Medulla oblongata (tissue), 1 donor: Measurements from ENCODE around the gene CDRT15.
"Not testable (repeated sequence)": the region's sequence is repeated elsewhere in the genome, so short reads cannot be mapped to it uniquely, and the experiment has no call there.

Experiments
- DNase-seq: peaks from one replicate; pipeline ENCODE4 v3.0.0-alpha.2; 2015; ENCODE audit errors: extremely low spot score

The CDRT15 gene

DNA sequence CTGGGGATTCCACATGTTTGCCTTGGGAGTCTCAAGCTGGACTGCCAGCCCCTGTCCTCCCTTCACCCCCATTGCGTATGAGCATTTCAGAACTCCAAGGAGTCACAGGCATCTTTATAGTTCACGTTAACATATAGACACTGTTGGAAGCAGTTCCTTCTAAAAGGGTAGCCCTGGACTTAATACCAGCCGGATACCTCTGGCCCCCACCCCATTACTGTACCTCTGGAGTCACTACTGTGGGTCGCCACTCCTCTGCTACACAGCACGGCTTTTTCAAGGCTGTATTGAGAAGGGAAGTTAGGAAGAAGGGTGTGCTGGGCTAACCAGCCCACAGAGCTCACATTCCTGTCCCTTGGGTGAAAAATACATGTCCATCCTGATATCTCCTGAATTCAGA, 28.9 kb downstream of the CDRT15 start:
- no peak for DNase-seq

GRCh38 chr17:14206891-14207290, 29.8 kb downstream of the CDRT15 start:
- no peak for DNase-seq

DNA sequence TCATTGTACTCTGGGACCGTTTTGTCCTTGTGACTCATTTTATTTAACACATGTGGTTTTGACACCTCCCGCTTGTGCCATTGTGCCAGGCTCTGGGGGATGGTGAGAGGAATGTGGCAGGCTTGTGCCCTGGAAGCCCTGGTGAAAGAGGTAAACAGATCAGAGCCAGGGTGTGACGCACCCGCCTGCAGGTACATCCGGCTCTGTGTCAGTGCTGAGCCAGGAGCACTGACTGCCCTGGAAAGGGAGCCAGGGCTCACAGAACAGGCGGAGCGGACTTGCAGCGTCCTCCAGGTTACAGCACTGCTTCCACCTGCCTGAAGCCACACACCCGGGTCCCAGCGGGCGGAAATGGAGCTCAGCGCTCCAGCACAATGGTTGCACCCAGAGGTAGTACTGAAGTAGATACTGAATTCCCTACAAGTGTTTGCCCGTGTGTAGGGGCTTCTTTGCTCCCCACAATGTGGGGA, 30.6 kb downstream of the CDRT15 start:
- DNase-seq, result no peak

GRCh38 chr17:14205380-14205779, 31.3 kb downstream of the CDRT15 start:
- DNase-seq, result no peak

DNA sequence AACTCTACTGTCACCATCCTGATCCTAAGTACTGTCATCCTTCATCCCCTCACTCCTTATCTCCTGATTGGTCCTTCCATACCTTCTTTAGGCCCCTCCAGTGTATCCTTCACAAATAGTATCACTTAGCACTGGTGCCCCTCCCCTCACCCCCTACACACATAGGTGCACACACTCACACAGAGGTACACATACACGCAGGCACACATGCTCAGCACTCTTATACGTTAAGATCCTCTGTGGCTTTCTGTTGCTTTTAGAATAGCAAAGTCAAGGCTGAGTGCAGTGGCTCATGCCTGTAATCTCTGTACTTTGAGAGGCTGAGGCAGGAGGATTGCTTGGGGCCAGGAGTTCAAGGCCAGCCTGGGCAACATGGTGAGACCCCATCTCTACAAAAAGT, 32.1 kb downstream of the CDRT15 start:
- DNase-seq, result no peak

- no peak for DNase-seq
Measured at GRCh38 chr17:14204084-14204483, 32.6 kb downstream of the CDRT15 start.

GRCh38 chr17:14203388-14203787, 33.3 kb downstream of the CDRT15 start:
- DNase-seq, result no peak

GRCh38 chr17:14202388-14203166, 34.1 kb downstream of the CDRT15 start:
- no peak for DNase-seq

DNA sequence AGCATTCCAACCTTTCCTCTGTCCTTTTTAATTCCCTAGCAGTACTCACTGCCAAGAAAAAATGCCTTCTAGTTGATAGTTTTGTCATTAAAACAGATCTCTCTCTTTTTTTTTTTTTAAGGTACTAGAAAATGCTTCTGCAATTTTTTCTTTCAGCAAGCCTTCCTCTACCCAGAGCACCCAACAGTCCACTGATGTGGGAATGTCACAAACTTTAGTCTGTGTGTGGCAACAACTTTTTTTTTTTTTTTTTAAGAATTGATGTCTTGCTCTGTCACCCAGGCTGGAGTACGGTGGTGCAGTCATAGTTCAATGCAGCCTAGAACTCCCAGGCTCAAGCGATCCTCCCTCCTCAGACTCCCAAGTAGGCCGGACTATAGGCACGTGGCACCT, 34.7 kb downstream of the CDRT15 start:
- DNase-seq, result no peak

DNA sequence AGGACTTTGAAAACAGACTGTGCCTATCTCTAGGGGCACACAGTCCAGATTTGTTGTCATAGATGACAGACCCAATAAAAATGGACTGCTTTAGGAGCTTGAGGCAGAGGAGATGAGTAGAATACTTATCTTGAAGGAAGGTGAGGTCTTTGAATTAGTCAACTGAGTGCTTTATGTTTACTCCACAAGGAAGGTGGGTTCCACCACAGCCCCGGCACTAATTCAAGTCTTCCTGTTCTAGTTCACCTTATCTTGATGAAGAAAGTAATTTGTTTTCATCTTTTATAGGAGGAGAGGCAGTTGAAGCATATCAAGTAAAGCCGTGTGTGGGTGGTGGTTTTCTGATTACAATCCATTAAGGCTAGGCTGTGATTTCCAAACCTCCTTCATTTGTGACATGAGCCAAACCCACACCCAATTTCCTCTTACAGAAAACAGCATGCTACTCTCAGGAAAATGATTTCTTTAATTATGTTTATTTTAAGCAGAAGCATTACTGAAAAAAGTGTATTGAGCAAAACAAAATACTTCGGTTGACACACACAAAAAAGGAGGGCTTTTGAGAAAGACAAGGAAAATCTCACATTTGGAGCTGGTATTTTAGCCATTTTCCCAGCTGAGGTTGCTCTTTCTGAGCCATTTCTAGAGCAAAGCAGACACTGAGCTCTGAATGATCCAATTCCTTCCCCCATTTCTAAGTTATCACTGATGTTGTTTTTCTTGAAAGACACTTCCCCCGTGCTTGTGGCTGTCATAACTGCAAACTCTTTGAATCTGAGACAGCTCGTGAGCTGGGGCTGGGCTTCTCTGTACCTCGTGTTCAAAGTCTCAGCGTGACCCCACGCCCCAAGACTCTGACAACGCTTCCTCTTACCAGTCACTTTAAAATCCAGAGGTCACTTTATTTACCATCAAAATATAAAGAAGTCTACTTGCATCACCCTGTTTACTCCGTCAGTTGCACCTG, 35.4 kb downstream of the CDRT15 start:
- no peak for DNase-seq

- no peak for DNase-seq
Measured at GRCh38 chr17:14200354-14200753, 36.3 kb downstream of the CDRT15 start.

DNA sequence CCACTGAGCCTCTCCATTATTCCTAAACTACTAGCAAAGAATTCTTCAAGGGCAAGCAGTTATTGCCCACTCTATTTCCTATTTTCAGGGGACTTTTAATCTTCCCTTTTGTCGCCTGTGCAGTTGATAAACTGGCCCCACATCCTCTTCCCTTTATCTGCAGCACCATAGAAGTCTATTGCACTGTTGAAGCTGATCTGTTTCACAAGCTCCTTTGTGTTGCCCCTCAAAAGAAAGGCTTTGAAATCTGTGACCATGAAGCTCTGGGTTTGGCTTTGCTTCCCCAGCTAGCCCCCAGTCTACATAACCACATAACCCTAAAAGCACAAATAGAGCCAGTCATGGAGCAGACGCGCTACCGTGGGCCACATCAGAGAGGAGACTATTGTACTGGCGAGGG, 37.1 kb downstream of the CDRT15 start:
- DNase-seq, result no peak

DNA sequence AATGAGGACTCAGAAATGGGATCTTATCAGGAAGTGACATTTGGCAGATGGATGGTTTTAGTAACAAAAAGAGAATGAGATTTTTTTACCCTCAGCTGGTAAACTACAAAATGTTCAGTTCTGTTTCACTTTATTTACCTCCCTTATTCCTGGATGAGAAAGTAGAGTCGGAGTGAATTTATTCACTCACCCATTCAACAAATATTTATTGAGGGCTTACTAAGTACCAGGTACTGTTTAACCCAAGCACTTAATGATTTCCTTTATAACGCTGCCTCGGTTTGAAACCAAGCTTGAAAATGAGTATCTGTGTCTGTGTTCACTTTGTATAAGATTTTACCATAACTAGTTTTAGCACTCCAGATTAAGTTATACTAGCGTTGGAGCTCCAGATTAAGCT, 38.1 kb downstream of the CDRT15 start:
- no peak for DNase-seq

DNA sequence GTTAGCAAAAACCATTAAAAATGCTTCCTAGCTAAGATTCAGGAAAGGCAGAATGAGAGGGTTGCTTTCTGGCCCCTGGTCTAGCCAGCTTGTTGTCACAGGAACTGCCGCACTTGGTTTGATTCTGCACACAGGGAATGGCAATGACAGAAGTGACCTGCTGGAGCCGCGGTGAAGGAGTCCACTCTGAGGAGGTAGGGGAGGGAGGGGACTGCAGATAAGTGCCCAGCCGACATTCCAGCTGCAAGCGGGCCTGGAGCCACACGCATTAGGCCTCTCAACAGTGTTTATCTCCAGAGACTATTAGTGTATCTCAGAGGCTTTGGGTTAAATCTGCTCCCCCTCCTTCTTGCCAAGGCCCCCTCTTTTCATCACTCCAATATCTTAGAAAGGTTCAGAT, 38.6 kb downstream of the CDRT15 start:
- no peak for DNase-seq

- DNase-seq, result no peak
Measured at GRCh38 chr17:14197586-14197985, 39.1 kb downstream of the CDRT15 start.

- no peak for DNase-seq
Measured at GRCh38 chr17:14197057-14197456, 39.6 kb downstream of the CDRT15 start.

- DNase-seq, result no peak
Measured at GRCh38 chr17:14196377-14196997, 40.2 kb downstream of the CDRT15 start.

DNA sequence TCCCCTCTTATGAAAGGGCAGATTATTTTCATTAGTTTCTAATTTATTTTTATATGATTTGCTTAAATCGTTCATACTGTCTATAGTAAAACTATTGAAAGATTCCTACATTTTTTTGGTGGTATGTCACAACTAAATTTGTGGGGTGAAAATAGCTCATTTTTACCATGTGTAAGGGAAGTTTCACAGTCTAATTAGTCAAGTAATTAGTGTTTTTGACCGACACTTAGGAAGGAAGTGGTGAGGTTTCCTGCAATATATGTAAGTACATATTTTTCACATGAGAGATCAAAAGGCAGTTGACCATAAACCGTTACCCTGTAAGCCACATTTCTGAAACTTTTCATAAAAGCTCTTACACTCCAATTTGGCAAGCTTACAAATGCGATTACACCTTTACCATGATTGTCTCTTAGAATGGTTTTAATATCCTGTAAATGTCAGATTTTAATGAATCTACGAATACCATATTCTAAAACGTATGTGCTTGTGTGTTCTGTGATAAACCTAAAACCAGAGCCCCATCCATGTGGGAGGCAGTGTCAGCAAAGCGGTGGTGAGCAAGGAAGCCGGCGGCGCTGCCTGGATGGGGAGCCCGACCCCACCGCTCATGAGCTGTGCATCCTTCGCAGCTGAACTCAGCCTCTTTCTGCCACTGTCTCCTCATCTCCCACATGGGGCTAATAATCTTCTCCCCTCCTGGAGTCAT, 43.9 kb downstream of the CDRT15 start:
- DNase-seq, result not testable (repeated sequence)

DNA sequence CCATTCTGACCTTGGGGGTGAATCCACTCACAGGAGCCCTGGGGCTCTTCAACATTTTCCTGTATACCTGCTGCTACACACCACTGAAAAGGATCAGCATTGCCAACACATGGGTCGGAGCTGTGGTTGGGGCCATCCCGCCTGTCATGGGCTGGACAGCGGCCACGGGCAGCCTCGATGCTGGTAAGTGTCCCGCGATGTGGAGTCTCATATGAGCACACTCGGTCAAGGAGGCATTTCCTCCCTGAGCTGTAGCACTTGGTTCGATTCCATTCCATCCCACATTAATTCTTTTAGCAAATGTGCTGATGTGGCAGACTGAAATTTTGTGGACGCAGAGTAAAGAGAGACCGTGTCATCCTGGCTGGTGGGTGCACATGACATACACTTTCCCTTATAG, 44.6 kb downstream of the CDRT15 start:
- not testable (repeated sequence) for DNase-seq

DNA sequence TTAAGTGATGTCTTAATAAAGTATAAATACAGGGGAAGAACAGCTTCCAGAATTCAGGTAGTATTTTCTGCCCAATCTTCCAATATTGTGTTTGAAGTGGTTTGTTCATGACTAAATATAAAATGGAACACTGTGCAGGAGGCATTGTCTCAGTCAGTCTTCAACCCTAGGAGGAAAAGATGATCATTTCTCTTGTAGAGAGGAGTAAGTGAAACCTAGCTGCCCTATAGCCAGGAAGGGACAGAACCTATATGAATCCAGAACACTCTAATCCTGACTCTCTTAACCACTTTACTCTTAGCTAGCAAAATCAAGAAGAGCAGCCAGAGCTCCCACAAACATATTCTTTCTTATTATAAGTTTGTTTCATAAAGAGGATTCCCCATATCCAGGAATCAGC, 45.2 kb downstream of the CDRT15 start:
- DNase-seq, result not testable (repeated sequence)

DNA sequence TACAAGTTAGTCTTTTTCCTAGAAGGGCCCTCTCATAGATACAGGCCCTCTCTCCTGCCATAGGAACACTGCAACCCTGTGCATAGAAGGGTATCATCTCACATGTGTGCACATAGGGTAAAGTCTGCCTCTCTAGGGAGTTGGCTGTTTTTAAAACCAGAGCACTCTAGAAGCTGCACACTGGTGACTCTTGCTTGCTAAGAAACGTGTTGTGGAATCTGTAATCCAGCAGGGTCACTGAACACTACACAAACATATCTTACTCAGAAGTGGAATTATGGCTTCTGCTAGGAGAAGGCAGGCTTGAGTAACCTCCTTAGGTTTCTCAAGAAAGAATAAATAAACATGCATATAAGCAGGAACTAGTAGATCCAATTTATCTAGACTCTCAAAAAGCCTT, 45.9 kb downstream of the CDRT15 start:
- not testable (repeated sequence) for DNase-seq

GRCh38 chr17:14186443-14186842, 50.2 kb downstream of the CDRT15 start:
- DNase-seq, result not testable (repeated sequence)
